HG03432 (cell line): ENCODE results near the gene TMPRSS9.

Experiments used
- ATAC-seq: cut with Tn5 transposase; IDR thresholded peaks from one replicate; pipeline ENCODE4 v1.9.1; 2021; ENCODE audit warnings: mild to moderate bottlenecking, moderate library complexity; ENCODE audit not compliant: unreplicated experiment

The TMPRSS9 gene

GRCh38 chr19:2432131-2432848, 72.2 kb downstream of the TMPRSS9 start:
- no peak for ATAC-seq

DNA sequence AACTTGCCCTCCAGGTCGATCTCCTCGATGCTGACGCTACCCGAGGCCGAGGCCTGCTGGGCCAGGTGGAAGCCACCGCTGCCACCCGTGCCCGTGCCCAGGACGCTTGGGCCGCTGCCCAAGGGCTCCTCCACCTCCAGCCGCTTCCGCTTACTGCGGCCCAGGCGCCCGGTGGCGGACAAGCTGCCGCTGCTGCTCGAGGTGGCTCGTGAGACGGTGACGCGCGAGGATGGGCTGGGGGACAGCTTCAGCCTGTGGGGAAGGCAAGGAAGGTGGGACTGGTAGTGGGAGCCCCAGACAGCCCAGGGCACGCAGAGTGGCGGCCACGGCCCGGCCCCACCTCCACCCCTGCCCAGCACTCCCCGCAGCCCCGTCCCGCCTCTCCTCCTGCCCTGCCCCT, 73.8 kb downstream of the TMPRSS9 start:
- no peak for ATAC-seq

DNA sequence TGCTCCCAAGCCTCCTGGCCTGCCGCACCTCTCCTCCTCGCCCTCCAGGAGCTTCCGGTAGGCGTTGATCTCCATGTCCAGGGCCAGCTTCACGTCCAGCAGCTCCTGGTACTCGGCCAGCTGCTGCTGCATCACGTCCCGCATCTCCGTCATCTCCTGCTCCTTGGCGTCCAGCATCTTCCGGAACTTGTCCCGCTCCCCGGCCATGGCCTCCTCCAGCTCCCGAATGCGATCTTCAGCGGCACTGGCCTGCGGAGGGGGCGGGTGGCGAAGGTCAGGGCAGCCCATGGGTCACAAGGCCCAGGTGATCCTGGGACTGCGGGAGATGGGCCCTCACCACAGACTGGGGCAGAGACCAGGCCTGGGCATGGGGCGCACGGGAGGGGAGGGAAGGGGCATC, 74.2 kb downstream of the TMPRSS9 start:
- no peak for ATAC-seq

DNA sequence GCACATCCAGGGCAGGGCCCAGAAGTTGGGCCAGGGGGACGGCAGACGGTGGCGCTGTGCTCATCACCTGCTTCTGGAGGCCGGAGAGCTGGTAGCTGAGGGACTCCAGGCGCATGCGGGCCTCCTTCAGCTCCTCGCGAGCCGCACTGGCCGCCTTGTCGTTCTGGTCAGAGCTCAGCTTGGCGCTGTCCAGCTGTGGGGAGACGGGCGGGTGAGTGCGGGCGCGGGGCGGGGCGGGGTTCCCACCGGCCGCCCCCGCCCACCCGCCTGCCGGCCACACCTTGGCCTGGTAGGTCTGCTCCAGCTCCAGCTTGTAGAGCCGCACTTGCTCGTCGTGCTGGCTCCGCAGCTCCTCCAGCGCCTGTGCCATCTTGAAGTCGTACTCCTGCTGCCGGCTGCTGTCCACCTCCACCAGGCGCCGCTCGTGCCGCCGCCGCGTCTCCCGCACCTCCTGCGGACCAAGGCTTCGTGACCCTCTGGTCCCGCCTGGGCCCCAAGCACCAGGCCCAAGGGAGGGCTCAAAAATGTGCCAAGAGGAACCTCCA, 74.7 kb downstream of the TMPRSS9 start:
- ATAC-seq, result no peak

GRCh38 chr19:2436384-2436783, 76.3 kb downstream of the TMPRSS9 start:
- no peak for ATAC-seq

GRCh38 chr19:2436926-2437325, 76.9 kb downstream of the TMPRSS9 start:
- ATAC-seq, result no peak

- ATAC-seq, result no peak
Observed at GRCh38 chr19:2438178-2438577, 78.1 kb downstream of the TMPRSS9 start.

- ATAC-seq, result no peak
Observed at GRCh38 chr19:2440515-2440914, 80.5 kb downstream of the TMPRSS9 start.

DNA sequence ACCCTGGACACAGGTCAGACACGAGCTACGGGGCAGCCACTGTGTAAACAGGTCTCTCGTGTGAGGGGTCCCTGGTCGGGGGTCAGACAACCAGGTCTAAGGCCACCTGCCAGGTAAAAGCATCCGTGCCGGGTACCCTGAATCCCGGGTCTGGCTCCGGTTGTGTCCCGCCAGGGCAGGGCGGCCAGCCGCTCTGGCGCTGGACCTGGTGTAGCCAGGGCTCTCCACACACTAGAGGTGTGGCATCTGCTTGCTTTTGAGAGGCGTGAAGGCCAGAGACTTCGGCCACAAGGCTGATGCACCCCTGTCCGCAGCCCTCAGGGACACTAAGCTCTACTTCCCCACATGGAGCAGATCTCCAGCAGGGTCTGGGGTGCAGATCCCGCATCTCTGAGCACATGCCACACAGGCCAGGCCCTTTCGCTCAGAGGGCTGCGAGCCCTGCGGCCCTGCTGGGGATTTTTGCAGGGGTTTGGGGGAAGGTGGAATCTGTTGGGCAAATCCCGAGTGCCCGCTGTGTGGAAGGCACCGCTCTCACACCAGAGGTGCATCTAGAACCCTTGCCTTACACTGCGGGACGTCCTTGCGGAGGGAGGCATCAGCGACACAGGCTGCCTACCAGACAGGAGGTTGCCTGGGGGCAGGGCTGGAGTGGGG, 81.2 kb downstream of the TMPRSS9 start:
- ATAC-seq, result no peak

DNA sequence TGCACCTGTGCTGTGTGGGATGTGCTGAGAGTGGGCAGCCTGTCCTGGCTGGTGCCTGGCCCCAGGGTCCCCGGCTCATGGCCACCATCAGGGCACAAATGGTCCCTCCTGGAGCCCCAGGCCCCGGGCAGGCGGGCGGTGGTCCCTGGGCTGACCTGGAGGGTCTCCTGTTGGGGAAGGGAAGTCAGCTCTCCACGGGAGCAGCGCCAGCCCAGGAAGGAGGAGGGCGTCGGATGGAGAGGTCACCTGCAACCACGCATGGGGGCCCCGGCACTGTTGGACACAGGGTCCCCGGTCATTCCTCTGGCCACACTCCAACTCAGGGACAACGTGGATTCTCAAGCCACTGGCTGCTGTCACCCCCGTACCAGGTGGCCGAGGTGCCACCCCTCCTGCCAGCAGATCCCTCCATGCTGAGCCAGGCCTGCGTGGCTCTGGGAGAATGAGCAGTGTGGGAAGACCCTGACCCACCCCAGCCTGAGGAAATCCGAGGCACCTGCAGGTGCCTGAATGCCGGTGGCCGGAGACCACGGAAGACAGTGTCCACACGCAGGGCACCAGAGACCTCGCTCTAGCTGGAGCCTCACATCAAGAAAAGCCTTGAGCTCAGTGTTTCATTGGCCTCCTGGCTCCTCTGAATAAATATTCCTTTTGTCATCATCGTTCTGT, 83.2 kb downstream of the TMPRSS9 start:
- no peak for ATAC-seq

- ATAC-seq, result no peak
Observed at GRCh38 chr19:2443785-2444182, 83.7 kb downstream of the TMPRSS9 start.

GRCh38 chr19:2444251-2445002, 84.4 kb downstream of the TMPRSS9 start:
- no peak for ATAC-seq

- no peak for ATAC-seq
Observed at GRCh38 chr19:2446381-2446780, 86.3 kb downstream of the TMPRSS9 start.

DNA sequence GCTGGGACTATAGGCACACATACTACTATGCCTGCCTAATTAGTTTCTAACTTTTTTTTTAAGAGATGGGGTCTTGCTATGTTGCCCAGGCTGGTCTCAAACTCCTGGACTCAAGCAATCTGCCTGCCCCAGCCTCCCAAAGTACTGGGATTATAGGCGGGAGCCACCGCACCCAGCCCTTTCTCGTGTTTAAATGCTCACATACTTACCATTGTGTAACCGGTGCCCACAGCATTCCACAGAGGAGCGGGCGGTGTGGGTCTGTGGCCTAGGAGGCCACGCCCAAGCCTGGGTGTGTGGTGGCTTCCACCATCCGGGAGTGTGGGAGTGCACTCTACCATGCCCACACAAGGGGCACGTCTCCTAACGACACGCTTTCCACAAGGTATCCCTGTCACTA, 89.0 kb downstream of the TMPRSS9 start:
- no peak for ATAC-seq

DNA sequence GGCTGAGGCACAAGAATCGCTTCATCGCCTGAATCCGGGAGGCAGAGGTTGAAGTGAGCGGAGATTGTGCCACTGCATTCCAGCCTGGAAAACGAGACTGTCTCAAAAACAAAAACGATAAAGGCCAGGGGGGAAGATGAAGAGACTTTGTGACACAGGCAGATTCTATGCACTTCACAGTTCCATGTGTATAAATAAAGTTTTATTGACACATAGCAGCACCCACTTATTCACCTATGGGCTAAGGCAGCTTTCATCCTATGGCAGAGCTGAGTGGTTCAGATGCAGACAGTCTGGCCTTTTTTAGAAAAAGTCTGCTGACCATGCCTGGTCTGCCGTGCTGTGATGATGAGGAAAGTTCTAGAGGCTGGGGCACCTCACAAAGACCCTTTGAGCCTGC, 91.1 kb downstream of the TMPRSS9 start:
- ATAC-seq, result no peak

GRCh38 chr19:2451741-2452140, 91.7 kb downstream of the TMPRSS9 start:
- no peak for ATAC-seq

DNA sequence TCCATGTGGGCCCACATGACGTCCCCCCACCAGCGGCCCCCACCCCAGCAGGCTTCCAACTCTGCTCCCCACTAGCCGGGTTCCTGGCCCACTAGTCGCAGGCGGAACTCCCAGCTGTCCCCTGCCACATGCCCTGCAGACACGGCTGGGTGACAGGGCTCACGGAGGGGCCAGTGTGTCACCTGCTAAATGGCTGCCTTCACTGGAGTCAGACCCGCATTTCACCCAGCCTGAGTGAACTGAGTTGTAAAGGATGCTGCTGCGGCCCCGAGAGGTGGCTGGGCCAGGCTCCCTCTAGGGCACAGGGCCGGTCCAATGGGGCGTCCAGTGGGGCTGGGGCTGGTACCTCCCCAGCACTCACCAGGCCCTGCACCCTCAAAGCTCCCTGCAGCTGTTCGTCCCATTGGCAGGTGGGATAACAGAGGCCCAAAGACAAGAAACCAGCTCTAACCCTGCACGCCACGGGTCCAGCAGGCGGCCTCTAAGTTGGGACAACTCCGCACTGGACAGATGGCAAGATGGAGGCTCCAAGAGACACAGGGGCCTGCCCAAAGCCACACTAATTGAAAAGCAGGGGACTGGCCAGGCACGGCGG, 93.5 kb downstream of the TMPRSS9 start:
- ATAC-seq, result no peak

- no peak for ATAC-seq
Observed at GRCh38 chr19:2454199-2454961, 94.3 kb downstream of the TMPRSS9 start.

GRCh38 chr19:2454962-2455850, 95.1 kb downstream of the TMPRSS9 start:
- ATAC-seq, result no peak
